HG02763 (cell line): ENCODE results near the gene GIMAP1.

ENCODE experiments used
- ATAC-seq: cut with Tn5 transposase; IDR thresholded peaks from one replicate; pipeline ENCODE4 v1.9.1; 2021; ENCODE audit warnings: mild to moderate bottlenecking, moderate library complexity; ENCODE audit not compliant: unreplicated experiment

GIMAP1 gene

GRCh38 chr7:150745876-150746275 lies 29.5 kb downstream of the GIMAP1 start:
- ATAC-seq = no peak

- ATAC-seq = no peak
Measured at GRCh38 chr7:150746921-150747320, 30.5 kb downstream of the GIMAP1 start.

- no peak for ATAC-seq
Measured at GRCh38 chr7:150748376-150748775, 32.0 kb downstream of the GIMAP1 start.

GRCh38 chr7:150751702-150752101 lies 35.3 kb downstream of the GIMAP1 start:
- ATAC-seq = no peak

- ATAC-seq = no peak
Measured at GRCh38 chr7:150753239-150753638, 36.8 kb downstream of the GIMAP1 start.

- ATAC-seq = no peak
Measured at GRCh38 chr7:150753826-150754603, 37.6 kb downstream of the GIMAP1 start.

- ATAC-seq = no peak
Measured at GRCh38 chr7:150754951-150755350, 38.5 kb downstream of the GIMAP1 start.

- ATAC-seq = no peak
Measured at GRCh38 chr7:150755473-150756099, 39.2 kb downstream of the GIMAP1 start.

GRCh38 chr7:150756166-150756565 lies 39.8 kb downstream of the GIMAP1 start:
- ATAC-seq = no peak

GRCh38 chr7:150756858-150757257 lies 40.4 kb downstream of the GIMAP1 start:
- no peak for ATAC-seq

- no peak for ATAC-seq
Measured at GRCh38 chr7:150759479-150759878, 43.1 kb downstream of the GIMAP1 start.

- no peak for ATAC-seq
Measured at GRCh38 chr7:150766334-150766709, 49.9 kb downstream of the GIMAP1 start.

GRCh38 chr7:150769768-150770167 lies 53.4 kb downstream of the GIMAP1 start:
- ATAC-seq = no peak
